HepG2 (cell line): Measurements from ENCODE around the gene CBLC.

Experiments
- ZNF224 ChIP-seq: sonication (generic); formaldehyde crosslinking; IDR thresholded peaks from 2 replicates; pipeline ENCODE4 v1.5.0; 2020; ENCODE audit warnings: mild to moderate bottlenecking, missing genetic modification reagents
- TF ChIP-seq, protein P1 (sequence below): sonication (generic); formaldehyde crosslinking; IDR thresholded peaks from 2 replicates; pipeline ENCODE4 v1.5.0; 2020; ENCODE audit warnings: mild to moderate bottlenecking, missing genetic modification reagents, moderate library complexity

- TF ChIP-seq, protein P1, sequence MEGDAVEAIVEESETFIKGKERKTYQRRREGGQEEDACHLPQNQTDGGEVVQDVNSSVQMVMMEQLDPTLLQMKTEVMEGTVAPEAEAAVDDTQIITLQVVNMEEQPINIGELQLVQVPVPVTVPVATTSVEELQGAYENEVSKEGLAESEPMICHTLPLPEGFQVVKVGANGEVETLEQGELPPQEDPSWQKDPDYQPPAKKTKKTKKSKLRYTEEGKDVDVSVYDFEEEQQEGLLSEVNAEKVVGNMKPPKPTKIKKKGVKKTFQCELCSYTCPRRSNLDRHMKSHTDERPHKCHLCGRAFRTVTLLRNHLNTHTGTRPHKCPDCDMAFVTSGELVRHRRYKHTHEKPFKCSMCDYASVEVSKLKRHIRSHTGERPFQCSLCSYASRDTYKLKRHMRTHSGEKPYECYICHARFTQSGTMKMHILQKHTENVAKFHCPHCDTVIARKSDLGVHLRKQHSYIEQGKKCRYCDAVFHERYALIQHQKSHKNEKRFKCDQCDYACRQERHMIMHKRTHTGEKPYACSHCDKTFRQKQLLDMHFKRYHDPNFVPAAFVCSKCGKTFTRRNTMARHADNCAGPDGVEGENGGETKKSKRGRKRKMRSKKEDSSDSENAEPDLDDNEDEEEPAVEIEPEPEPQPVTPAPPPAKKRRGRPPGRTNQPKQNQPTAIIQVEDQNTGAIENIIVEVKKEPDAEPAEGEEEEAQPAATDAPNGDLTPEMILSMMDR (CRISPR knock-in tag): no peak
- no peak for TF ChIP-seq ZNF224 (CRISPR knock-in tag)
Measured at GRCh38 chr19:44789943-44790483, 12.3 kb downstream of the CBLC start.
